Stimulated activated CD8-positive, alpha-beta memory T cell treated with anti-CD3 and anti-CD28 coated beads, Interleukin-7, amount 100 ng/mL, for 24 hours (primary cell): Measurements from ENCODE around the gene PIWIL4.
"Not testable (repeated sequence)": the region's sequence is repeated elsewhere in the genome, so short reads cannot be mapped to it uniquely, and the experiment has no call there.

Experiments
- DNase-seq: peaks from one replicate; pipeline ENCODE4 v3.0.0-alpha.2; 2020; ENCODE audit warnings: low read depth

The PIWIL4 gene

DNA sequence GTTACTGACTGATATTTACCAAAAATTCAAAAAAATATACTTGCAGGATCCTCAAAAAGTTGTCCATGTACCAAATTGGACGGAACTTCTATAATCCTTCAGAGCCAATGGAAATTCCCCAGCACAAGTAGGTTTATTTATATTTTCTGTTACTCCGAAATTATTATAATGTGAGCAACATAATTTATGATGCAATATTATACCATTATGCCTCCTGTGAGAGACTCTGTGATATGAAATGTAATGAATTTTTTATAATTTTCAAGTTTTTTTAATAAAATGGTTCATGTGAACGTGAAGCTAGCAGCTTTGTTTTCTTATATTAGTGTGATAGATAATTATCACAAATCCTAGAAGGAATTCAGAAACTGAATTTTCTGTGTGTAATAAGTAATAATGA is 18.2 kb downstream of the PIWIL4 start:
- no peak for DNase-seq

DNA sequence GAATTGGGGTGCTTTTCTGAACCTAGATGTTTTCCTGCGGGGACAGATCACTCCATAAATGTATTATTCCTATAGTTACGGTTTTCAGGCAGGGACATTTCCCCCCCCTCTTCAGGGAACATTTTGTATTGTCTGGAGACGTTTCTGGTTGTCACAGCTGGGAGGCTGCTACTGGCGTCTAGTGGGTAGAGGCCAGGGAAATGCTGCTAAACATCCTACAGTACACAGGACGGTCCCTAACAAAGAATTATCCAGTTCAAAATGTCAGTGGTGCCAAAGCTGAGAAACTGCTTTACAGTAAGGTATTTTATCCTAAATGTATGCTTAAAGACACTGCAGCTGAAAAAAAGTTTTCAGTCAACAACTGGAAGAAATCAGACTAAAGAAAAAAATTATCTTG is 19.4 kb downstream of the PIWIL4 start:
- DNase-seq, result no peak

DNA sequence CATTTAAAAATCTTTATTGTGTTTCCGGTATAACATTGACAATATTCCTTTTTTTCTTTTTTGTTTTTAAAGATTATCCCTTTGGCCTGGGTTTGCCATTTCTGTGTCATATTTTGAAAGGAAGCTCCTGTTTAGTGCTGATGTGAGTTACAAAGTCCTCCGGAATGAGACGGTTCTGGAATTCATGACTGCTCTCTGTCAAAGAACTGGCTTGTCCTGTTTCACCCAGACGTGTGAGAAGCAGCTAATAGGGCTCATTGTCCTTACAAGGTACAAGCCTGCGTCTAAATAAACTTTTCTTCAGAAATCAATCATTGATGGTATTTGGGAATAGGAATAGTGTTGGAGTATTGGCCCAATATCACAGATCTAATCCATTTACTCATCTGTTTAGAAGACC is 19.8 kb downstream of the PIWIL4 start:
- DNase-seq, result no peak

DNA sequence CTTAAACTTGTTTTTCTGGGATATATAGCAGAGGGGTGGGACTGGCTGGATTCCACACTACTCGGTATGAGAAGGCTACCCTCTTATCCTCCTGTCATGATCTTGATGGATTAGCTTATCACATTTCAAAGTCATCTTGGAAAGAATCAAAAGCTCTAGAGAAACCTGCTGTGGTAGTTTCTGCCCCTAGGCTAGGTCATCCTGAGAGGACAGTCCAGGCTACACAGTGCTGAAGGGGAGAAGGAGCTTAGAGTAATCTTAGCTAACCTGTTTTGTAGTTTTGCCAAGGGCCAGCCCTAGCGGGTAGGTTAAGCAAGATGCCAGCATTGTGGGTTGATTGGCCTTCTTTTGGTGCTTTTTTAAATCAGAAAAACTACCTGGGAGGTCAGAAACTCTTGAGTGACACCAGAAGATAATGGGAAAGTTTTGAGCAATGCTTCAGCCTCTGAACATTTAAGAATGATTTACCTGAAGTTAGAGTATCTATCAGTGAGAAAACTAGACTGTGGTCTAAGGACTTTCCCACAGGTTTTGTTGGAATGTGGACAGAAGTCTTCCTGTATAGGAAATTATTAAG is 21.3 kb downstream of the PIWIL4 start:
- no peak for DNase-seq

DNA sequence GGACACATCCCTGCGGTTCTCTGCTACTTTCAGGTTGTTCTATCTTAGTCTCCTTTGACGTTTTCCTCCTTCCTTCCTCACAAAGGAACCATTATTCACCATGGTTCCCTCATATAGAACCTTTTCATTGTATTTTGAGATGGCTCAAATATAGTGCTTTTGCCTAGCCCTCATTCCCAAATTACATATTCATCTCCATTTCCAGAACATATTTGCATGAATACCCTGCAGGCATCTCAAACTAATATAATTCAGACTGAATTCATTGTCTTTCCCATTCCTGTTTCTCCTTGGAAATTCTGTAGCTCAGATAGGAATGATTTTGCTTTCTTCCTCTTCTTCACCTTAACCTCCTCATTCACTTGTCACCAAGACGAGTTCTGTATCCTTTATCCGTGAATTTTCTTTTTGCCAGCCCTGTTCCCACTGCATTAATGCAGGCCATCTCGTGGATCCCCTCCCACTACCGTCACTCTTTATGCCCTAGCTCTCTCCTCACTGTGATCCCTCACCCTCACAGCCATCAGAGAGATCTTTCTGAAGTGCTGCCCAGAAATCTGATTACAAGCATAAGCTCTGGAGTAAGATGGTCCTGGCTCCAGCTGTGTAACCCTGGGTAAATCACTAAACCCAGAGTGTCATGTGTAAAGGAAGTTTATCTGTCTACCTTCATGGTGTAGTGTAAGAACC is 23.3 kb downstream of the PIWIL4 start:
- no peak for DNase-seq

DNA sequence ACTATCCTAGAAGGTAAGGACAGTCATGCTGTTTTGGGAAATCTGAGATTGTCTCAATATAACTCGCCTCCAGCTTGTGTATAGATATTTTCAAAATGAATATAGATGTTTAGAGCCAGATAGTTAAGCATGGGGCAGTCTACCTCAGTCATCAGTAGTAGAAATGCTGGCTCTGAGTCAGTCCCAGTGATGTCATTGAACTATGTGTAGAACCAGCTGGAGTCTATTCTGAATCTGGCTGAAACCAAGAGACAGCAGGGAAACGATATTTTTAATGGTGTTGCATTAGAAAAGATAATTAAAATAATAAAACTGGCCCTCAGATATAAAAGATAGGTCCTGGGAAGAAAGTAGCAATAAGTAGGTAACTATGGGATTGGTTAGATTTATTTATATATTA is 25.9 kb downstream of the PIWIL4 start:
- no peak for DNase-seq

DNA sequence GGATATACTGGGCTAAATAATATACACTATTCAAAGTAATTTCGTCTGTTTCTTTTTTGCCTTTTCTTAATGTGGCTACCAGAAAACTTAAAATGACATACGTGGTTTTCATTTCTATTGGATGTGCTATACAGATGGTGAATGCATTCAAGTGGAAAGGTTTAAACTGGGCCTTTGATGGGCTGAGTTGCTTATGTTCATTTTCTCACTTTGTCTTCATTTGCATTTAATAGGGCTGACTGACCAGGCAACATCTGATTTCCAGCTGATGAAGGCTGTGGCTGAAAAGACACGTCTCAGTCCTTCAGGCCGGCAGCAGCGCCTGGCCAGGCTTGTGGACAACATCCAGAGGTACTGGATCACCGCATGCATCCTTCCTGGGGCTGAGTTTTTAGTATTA is 27.9 kb downstream of the PIWIL4 start:
- no peak for DNase-seq

DNA sequence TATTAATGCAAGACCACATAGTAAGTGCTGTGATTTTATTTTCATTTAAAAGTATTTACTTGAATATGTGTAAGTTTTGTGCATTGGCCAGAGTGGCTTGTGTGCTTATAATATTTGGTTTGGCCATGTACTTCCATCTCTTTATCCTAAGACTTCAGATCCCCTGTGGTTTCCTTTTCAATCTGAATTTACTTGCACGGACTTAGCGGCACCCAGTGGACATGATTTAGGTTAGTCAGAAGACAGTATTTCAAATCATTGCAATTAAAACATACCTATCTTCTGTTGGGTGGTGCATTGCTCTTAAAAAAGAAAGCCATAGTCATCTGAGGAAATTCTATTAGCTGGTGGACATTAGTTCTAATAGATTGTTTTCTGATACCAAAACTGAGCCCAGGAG is 30.7 kb downstream of the PIWIL4 start:
- DNase-seq, result no peak

DNA sequence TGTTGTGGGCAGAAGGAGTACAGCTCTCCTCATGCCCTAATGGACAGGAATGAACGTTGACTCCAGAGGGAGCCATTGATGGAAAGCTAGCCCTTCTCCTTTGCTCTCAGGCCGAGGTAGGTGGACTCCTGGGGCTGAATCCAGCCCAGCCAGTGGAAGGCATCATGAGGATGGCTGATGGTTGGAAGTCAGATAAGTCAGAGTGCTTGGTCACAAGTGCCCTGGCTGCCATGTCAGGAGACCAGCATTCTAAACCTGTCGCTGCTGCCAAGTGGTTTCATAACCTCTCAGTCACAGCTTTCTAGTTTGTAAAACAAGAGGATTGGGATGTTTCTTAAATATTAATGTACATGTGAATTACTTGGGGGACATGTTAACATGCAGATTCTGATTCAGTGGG is 32.3 kb downstream of the PIWIL4 start:
- no peak for DNase-seq

DNA sequence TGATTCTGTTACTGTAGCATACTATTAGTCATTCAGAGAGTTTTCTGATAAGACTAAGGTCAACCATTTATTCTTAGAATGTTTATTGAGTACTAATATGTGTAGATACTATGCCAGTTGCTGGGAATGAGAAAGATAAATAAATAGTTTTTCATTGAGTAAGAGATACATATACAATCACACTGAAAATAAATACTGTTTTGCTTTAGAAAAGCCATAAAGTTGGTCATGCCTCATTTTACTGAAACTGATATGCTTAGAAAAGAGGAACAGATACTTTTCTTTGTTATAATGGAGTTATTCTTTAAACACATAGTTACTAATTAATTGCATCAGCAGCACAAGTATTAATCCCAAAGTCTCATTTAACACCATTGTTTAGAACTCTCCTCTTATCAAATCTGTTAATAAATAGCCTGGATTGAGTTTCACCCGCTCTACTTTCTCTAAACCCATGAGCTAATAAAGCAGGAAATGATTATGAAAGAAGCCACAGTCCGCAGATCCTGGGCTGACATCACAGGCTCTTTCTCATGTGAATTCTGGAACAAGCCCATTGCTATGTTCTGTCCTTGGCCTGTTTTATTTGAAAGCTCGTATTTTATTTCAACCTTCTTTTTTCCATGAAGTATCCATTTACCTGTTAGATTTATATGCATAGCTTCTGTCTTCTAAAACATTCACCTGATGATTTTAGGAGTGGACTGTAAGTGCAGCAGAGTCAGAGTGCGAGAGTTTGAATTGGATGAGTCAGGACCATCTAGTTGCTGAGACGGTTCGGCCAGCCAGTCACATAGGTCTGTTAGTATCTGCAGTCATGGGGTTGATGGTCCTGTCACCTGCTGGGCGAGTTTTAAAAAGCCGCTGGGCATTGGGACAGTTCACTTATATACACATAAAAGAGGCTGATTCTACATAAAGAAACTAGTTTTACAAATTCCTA is 35.5 kb downstream of the PIWIL4 start:
- DNase-seq, result no peak

DNA sequence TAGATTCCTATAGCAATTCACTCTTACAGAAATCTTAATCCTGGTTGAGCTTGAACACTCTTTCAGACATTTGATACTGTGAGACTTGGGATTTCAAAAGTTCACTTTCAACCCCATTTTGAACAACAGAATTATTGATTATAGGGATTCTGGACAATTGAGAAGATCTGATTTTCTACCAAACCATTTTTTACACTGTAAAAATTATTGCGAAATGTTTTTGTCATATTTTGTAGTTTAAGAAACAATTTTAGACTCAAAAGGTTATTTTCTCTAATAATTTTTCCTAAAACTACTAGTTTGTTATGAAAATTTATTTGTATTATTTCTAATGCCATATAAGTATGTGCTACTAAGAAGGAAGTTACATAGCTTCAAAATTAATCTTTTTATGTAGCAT is 36.4 kb downstream of the PIWIL4 start:
- no peak for DNase-seq

DNA sequence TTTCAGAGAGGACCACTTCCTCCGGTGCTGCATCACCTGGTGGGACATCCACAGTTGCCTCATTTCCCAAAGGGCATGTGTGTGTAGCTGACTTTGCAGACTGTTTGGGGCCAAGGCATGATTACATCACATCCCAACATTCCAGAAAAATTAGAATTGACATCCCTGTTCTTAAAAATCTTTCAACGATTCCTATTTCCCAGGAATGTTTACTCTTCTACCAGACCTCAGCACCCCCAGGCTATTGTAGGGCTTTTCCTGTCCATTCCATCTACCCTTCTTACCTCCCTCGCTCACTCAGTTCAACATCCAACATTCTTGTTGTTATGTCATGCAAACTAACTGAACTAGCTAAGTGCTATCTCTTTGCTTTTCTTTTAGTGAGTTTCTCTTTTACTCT is 37.3 kb downstream of the PIWIL4 start:
- no peak for DNase-seq

DNA sequence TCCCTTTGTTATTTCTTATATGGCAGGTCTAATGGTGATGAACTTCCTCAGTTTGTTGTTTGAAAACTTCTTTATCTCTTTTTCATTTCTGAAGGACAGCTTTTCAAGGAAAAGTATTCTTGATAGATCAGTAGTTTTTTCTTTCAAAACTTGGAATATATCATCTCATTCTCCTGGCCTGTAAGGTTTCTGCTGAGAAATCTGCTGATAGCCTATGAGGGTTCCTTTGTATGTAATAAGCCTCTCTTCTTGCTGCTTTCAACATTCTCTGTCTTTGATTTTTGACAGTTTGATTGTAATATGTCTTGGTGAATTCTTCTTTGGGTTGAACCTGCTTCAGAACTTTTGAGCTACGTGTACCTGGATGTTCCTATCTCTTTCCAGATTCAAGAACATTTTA is 46.0 kb downstream of the PIWIL4 start:
- no peak for DNase-seq

DNA sequence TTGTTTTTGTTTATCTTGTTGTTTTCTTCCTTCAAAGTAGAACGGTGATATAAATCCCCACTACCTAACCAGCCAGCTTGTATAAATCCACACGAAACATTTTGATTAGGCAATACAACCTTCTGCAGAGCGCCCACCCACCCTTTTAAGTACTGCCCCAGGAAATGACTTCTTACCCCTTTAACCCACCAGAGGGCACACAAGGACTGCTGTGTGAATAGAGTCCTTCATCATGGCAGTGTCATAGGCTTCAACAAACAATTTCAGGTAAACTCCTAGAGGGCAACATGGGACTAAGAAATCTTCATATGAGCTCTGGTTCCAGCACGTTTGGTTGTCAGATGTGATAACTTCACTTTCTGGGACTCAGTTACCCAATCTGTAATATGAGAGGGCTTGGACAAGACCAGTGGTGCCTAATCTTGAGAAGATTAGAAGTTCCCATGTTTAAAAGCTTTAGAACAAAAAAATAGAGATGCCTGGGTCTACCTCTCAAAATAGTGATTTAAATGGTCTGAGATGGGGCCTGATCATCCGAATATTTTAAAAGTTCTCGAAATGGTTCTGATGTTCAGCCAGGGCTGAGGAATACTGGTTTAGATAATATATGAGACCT is 56.1 kb downstream of the PIWIL4 start:
- no peak for DNase-seq

DNA sequence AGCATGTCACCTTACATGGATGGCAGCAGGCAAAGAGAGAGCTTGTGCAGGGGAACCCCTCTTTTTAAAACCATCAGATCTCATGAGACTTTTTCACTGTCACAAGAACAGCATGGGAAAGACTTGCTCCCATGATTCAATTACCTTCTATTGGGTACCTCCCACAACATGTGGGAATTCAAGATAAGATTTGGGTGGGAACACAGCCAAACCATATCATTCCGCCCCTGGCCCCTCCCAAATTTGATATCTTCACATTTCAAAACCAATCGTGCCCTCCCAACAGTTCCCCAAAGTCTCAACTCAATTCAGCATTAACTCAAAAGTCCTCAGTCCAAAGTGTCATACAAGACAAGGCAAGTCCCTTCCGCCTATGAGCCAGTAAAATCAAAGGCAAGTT is 58.3 kb downstream of the PIWIL4 start:
- not testable (repeated sequence) for DNase-seq

DNA sequence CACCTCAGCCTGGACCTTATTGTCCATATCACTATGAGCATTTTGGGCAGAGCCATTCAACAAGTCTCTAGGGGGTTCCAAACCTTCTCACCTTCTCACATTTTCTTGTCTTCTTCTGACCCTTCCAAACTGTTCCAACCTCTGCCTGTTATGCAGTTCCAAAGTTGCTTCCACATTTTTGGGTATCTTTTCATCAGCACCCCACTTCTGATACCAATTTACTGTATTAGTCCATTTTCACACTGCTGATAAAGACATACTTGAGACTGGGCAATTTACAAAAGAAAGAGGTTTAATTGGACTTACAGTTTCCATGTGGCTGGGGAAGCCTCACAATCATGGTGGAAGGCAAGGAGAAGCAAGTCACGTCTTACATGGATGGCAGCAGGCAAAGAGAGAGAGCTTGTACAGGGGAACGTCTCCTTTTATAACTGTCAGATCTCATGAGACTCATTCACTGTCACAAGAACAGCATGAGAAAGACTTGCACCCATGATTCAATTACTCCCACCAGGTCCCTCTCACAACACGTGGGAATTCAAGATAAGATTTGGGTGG is 59.9 kb downstream of the PIWIL4 start:
- DNase-seq, result not testable (repeated sequence)

DNA sequence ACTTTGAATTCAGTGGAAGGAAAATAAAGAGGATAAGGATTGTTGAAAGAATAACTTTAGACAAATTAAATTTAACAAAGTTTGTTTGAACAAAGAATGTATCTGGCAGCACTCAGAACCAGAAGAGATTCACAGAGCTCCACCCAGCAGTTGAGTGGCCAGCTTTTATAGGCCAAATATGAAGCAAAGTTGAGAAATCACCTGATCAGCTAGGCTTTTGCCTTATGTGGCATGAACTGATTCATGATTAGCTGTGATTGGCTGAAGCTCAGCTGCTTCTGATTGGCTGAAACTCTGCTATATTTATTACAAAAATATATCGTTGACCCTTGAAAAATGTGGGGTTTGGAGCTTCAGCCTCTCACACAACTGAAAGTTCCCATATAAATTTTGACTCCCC is 62.6 kb downstream of the PIWIL4 start:
- DNase-seq, result no peak

DNA sequence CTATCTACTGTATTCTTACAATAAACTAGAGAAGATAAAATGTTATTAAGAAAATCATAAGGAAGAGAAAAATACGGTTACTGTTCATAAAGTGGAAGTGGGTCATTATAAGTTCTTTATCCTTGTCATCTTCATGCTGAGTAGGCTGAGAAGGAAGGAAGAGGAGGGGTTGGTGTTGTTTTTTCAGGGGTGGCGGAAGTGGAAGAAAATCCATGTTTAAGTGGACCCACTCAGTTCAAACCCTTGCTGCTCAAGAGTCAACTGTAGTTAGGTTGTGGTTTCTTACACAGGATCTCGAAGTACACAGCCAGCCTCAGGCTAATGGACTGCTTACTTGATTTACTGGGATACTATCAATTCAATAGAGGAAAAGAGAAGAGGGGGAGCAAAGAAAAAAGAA is 63.1 kb downstream of the PIWIL4 start:
- DNase-seq, result no peak

DNA sequence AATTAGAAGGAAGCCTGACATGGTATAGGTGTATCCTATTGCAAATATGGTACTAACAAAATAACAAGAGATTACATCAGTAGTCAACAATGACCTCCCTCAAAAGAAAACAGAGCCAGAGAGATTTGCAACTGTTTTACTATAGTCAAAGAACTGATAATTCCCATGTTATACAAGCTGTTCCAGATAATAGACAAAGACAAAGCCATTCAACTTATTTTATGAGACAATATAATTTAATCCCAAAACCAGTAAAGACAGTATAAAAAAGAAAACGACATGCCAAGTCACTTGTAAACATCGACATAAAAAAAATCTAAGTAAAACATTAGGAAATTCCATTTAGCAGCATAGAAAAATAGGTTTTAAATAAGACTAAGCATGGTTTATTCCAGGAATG is 65.2 kb downstream of the PIWIL4 start:
- DNase-seq, result no peak

DNA sequence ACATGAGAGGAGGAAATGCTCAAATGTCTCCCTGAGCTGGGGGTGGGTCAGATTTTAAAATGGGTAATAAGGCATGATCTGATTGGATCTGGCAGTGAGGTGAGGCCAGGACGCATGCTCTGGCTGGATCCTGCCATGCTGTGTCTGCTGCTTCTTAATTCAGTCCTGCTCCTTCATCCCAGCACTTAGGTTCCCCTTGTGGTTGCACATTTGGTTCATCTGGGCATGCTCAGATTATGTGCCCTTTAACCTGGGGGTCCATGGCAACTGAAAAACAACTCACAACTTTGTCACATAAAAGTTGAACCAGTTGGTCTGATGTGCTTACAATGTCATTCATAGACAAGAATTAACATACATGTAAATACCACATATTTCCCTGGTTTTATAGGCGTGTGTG is 67.9 kb downstream of the PIWIL4 start:
- no peak for DNase-seq

DNA sequence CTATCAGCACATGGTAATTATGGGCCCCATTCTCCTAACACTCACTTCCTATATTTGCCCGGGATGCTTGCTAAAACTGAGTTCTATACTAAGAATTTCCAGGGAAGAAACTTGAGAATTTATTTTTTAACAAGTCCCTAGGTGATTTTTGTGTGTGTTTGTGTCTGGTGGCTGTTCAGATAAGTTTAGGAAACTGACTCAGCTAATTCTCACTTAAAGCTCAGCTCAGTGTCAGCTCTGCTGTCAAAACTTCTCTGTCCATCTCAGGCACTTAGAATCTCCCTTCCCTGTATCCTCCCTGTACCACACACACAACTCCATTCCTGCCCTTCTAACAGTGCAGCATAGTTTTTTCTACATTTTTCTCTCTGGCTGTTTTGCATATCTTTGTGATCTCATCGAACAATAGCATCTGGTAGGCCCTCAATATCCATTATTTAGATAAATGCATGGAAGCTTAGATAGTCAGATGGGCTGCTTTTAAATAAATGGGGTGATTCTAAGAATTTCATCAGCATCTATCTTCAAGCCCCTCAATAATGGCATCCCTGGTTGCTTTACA is 69.3 kb downstream of the PIWIL4 start:
- no peak for DNase-seq

DNA sequence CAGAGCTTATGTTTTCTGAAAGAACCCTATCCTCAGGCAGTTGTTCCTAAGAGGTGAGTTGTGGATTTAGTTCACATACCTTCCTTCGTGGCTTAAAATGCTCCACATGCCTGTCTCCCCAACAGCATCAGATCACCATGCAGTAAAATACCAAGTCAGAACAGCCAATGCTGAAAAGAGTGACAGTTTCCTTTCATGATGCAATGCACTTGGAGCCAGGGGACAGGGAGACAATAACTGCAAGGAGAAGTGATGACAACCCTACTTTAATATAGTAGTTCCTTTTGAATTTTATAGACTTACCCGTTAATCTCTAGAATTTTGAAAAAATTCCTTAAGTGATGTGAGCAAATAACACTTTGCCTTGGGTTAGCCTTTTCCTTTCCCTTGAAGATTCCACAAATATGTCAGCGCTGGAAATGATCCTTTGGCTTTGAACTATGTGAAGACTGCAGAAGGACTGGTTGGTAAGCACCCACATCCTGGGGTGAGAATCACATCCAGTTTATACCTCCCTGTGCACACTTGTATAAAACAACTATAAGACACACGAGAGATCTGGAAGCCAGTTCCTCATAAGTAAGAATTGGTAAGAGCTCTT is 71.2 kb downstream of the PIWIL4 start:
- DNase-seq, result no peak
